Right cardiac atrium (tissue), 5 donors: ENCODE measurements around the gene NRP2. TPM values are rescaled to one million over a fixed set of nuclear protein-coding genes. Genes with fewer than 3 reads are reported as not detected.
A peak's percentile ranks its signal among the peaks of the same experiment; 100 is the strongest.

Source experiments
- ATAC-seq, 2 donors: fragments of 200-7000 bp; cut with Tn5 transposase; one replicate each; pipeline versions ENCODE4 v1.8.0 to v1.9.1; 2020; ENCODE audit warnings: moderate library complexity in 2 of 2, mild to moderate bottlenecking in 1 of 2
- DNase-seq, 3 donors: peaks; one replicate each; pipeline ENCODE4 v3.0.0-alpha.2; 2020
- H3K27ac ChIP-seq: one replicate; pipeline ENCODE4 v1.5.1; 2013; ENCODE audit warnings: mild to moderate bottlenecking, low read length, control low read depth, moderate library complexity
- H3K27me3 ChIP-seq: one replicate; pipeline ENCODE4 v1.6.1; 2013; ENCODE audit not compliant: control insufficient read depth, insufficient read depth
- H3K4me1 ChIP-seq: one replicate; pipeline ENCODE4 v1.6.1; 2013; ENCODE audit warnings: low read length; ENCODE audit not compliant: control insufficient read depth, insufficient read depth
- H3K4me3 ChIP-seq: one replicate; pipeline ENCODE4 v1.5.1; 2013; ENCODE audit warnings: low read length, control low read depth
- H3K9me3 ChIP-seq: one replicate; pipeline ENCODE4 v1.6.1; 2013; ENCODE audit warnings: low read length; ENCODE audit not compliant: control insufficient read depth
- WGBS: extraction: QIAGEN DNeasy Blood & Tissue Kit; methylation state at CpG from one replicate; pipeline ENCODE4 v1.1.7; 2013; 5-methylcytosine and 5-hydroxymethylcytosine counted together
- intact Hi-C, 4 donors: fragments of 100-400 bp; cut with DNase I; formaldehyde crosslinking; loops; one replicate each; pipeline versions ENCODE4 v1.11.0 to v1.14.0; 2022 to 2023
- polyA plus RNA-seq: library from polyadenylated mRNA; stranded (reverse); fragments of 200-250 nt; gene quantifications from one replicate; pipeline ENCODE4 v1.2.3, GENCODE V29; 2013
- total RNA-seq, 4 donors: library from RNA; stranded (reverse); fragmentation: NEBNext Ultra II Directional; extraction: Animal tissue kit (Norgen Biotek cat#: 25700); gene quantifications; one replicate each; pipeline ENCODE4 v1.2.1, GENCODE V29; 2021
- donor health status: healthy with polysubstance abuse.
- donor health status: DM: no; HTN: yes; CAD: no.
- donor health status: DM: no; HTN: no; CAD: no.
- donor health status: DM: no; HTN: yes; CAD: no; lungs with severe emphysema.
- donor health status: DM: yes; HTN: yes; CAD: no.

Gene NRP2
- total and polyA plus RNA-seq, 5 donors: 5.7 to 11.1 (median 9.5) TPM

GRCh38 chr2:205659922-205660321, 22.4 kb upstream of the NRP2 start:
- DNase-seq (no peak), ATAC-seq (no peak)
- intact Hi-C loops: no loop called here
- H3K4me3 ChIP-seq: no peak overlapping the region
- no peak overlapping the region for H3K27ac ChIP-seq
- H3K27me3 ChIP-seq: no peaks in the 10 kb centered on the region
- no peaks in the 10 kb centered on the region for H3K9me3 ChIP-seq
- WGBS: 81% methylated on average over 8 of the region's 8 CpGs
- H3K4me1 ChIP-seq: peaks cover 4% of the 10 kb centered on the region

GRCh38 chr2:205660521-205661124, 21.7 kb upstream of the NRP2 start:
- no peaks in the 10 kb centered on the region for H3K27me3 ChIP-seq
- no peak for DNase-seq
- no peak overlapping the region for H3K4me3 ChIP-seq
- ATAC-seq: peak in 1 of 2 donors; percentile 32
- H3K9me3 ChIP-seq: no peaks in the 10 kb centered on the region
- peaks cover 4% of the 10 kb centered on the region for H3K4me1 ChIP-seq
- 33% methylated on average over 8 of the region's 8 CpGs for WGBS
- intact Hi-C loops: no loop called here
- H3K27ac ChIP-seq: no peak overlapping the region

GRCh38 chr2:205661281-205661680, 21.0 kb upstream of the NRP2 start:
- ATAC-seq (no peak), DNase-seq (no peak)
- Histone ChIP-seq H3K4me3 (no peak overlapping the region), H3K27ac (no peak overlapping the region), H3K9me3 (no peaks in the 10 kb centered on the region), H3K4me1 (peaks cover 4% of the 10 kb centered on the region), H3K27me3 (no peaks in the 10 kb centered on the region)
- 93% methylated on average over 5 of the region's 5 CpGs for whole genome bisulfite sequencing
- intact Hi-C loops: no loop called here

GRCh38 chr2:205662206-205662965, 19.9 kb upstream of the NRP2 start:
- intact Hi-C loops: no loop called here
- ATAC-seq (no peak), DNase-seq (no peak)
- Histone ChIP-seq H3K9me3 (no peaks in the 10 kb centered on the region), H3K4me3 (no peak overlapping the region), H3K27me3 (no peaks in the 10 kb centered on the region), H3K27ac (no peak overlapping the region), H3K4me1 (peaks cover 4% of the 10 kb centered on the region)
- WGBS: 96% methylated on average over 3 of the region's 3 CpGs

- Histone ChIP-seq H3K27me3 (peaks cover 1% of the 10 kb centered on the region), H3K4me3 (no peak overlapping the region), H3K9me3 (no peaks in the 10 kb centered on the region), H3K4me1 (peaks cover 3% of the 10 kb centered on the region), H3K27ac (no peak overlapping the region)
- WGBS: 94% methylated on average over 2 of the region's 2 CpGs
- DNase-seq: no peak
- intact Hi-C loops: no loop called here
- ATAC-seq: no peak
These were observed 16.5 kb upstream of the NRP2 start for GRCh38 chr2:205665791-205666190.

- Histone ChIP-seq H3K27me3 (peaks cover 2% of the 10 kb centered on the region), H3K4me1 (no peaks in the 10 kb centered on the region), H3K9me3 (no peaks in the 10 kb centered on the region), H3K4me3 (no peak overlapping the region), H3K27ac (no peak overlapping the region)
- ATAC-seq (no peak), DNase-seq (no peak)
- 84% methylated on average over 2 of the region's 2 CpGs for WGBS
- intact Hi-C loops: loop anchor here in 3 of 4 donors (10.0 kb wide), 4 partner anchors 795 to 1415 kb away; no protein-coding TSS in a partner anchor
These were observed 12.0 kb upstream of the NRP2 start for GRCh38 chr2:205670292-205670691.

- no peak for DNase-seq
- Histone ChIP-seq H3K27me3 (peaks cover 2% of the 10 kb centered on the region), H3K27ac (no peak overlapping the region), H3K9me3 (no peaks in the 10 kb centered on the region), H3K4me1 (no peaks in the 10 kb centered on the region), H3K4me3 (no peak overlapping the region)
- ATAC-seq: no peak
- intact Hi-C loops: loop anchor here in 3 of 4 donors (10.0 kb wide), 4 partner anchors 799 to 1419 kb away; no protein-coding TSS in a partner anchor
- 63% methylated on average over 1 of the region's 1 CpG for WGBS
These were observed 9.0 kb upstream of the NRP2 start for GRCh38 chr2:205673312-205673711.

- peak; percentile 49 to 62 for ATAC-seq
- Histone ChIP-seq H3K27ac (no peak overlapping the region), H3K4me1 (no peaks in the 10 kb centered on the region), H3K27me3 (no peaks in the 10 kb centered on the region), H3K9me3 (no peaks in the 10 kb centered on the region), H3K4me3 (no peak overlapping the region)
- 34% methylated on average over 7 of the region's 7 CpGs for WGBS
- intact Hi-C loops: loop anchor here in 3 of 4 donors (10.0 kb wide), 4 partner anchors 801 to 1421 kb away; no protein-coding TSS in a partner anchor
- no peak for DNase-seq
These were observed 6.3 kb upstream of the NRP2 start for GRCh38 chr2:205675861-205676516.

GRCh38 chr2:205678541-205679142, 3.7 kb upstream of the NRP2 start:
- no peak overlapping the region for H3K27ac ChIP-seq
- no peak overlapping the region for H3K4me3 ChIP-seq
- no peaks in the 10 kb centered on the region for H3K4me1 ChIP-seq
- 86% methylated on average over 9 of the region's 9 CpGs for WGBS
- intact Hi-C loops: loop anchor here in 3 of 4 donors (10.0 kb wide), 4 partner anchors 804 to 1424 kb away; no protein-coding TSS in a partner anchor
- DNase-seq (no peak), ATAC-seq (no peak)
- H3K27me3 ChIP-seq: no peaks in the 10 kb centered on the region
- H3K9me3 ChIP-seq: no peaks in the 10 kb centered on the region

- Histone ChIP-seq H3K4me1 (no peaks in the 10 kb centered on the region), H3K27ac (no peak overlapping the region), H3K9me3 (no peaks in the 10 kb centered on the region), H3K27me3 (no peaks in the 10 kb centered on the region), H3K4me3 (no peak overlapping the region)
- intact Hi-C loops: loop anchor here in 3 of 4 donors (5.0 to 10.0 kb wide), 7 partner anchors 248 to 1535 kb away; no protein-coding TSS in a partner anchor
- WGBS: 78% methylated on average over 5 of the region's 5 CpGs
- DNase-seq (no peak), ATAC-seq (no peak)
These were observed 2.8 kb upstream of the NRP2 start for GRCh38 chr2:205679410-205680009.
